Breast epithelium (tissue), 3 donors: ENCODE data around the gene PKMYT1.

Source experiments
- POLR2A ChIP-seq: fragments of 450-650 bp; IDR thresholded peaks from one replicate; pipeline ENCODE4 v1.6.1; 2016; ENCODE audit warnings: antibody characterized with exemption, mild to moderate bottlenecking, moderate library complexity
- TF ChIP-seq, protein P1 (sequence below), 3 donors: fragments of 450-650 bp; IDR thresholded peaks; one replicate each; pipeline ENCODE4 v1.5.1; 2016 to 2017; ENCODE audit warnings: antibody characterized with exemption in 3 of 3, mild to moderate bottlenecking in 3 of 3, moderate library complexity in 3 of 3

GRCh38 chr16:2949705-2950352 is 30.4 kb downstream of the PKMYT1 start:
- TF ChIP-seq POLR2A, result no peak
- TF ChIP-seq, protein P1, sequence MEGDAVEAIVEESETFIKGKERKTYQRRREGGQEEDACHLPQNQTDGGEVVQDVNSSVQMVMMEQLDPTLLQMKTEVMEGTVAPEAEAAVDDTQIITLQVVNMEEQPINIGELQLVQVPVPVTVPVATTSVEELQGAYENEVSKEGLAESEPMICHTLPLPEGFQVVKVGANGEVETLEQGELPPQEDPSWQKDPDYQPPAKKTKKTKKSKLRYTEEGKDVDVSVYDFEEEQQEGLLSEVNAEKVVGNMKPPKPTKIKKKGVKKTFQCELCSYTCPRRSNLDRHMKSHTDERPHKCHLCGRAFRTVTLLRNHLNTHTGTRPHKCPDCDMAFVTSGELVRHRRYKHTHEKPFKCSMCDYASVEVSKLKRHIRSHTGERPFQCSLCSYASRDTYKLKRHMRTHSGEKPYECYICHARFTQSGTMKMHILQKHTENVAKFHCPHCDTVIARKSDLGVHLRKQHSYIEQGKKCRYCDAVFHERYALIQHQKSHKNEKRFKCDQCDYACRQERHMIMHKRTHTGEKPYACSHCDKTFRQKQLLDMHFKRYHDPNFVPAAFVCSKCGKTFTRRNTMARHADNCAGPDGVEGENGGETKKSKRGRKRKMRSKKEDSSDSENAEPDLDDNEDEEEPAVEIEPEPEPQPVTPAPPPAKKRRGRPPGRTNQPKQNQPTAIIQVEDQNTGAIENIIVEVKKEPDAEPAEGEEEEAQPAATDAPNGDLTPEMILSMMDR (IDR thresholded peaks at IDR 0.05), result no peak
